GM11168 (cell line): ENCODE measurements around the gene ADRA2A.

Source experiments
- in situ Hi-C: fragments of 300-500 bp; cut with MboI; formaldehyde crosslinking; loops from one replicate; pipeline ENCODE4 v1.12.0; 2022; ENCODE audit warnings: low sequenced_read_pairs; ENCODE audit not compliant: unreplicated experiment

Gene ADRA2A

GRCh38 chr10:111107846-111108245, 31.0 kb downstream of the ADRA2A start:
- in situ Hi-C loops: no loop called here

GRCh38 chr10:111108441-111108840, 31.6 kb downstream of the ADRA2A start:
- in situ Hi-C loops: no loop called here

- in situ Hi-C loops: no loop called here
Observed at GRCh38 chr10:111109501-111110242, 32.8 kb downstream of the ADRA2A start.

GRCh38 chr10:111110771-111111170, 33.9 kb downstream of the ADRA2A start:
- in situ Hi-C loops: no loop called here

- in situ Hi-C loops: no loop called here
Observed at GRCh38 chr10:111112333-111112732, 35.5 kb downstream of the ADRA2A start.

- in situ Hi-C loops: no loop called here
Observed at GRCh38 chr10:111113238-111113960, 36.6 kb downstream of the ADRA2A start.

GRCh38 chr10:111113961-111114757, 37.3 kb downstream of the ADRA2A start:
- in situ Hi-C loops: no loop called here

- in situ Hi-C loops: no loop called here
Observed at GRCh38 chr10:111114758-111115500, 38.1 kb downstream of the ADRA2A start.

GRCh38 chr10:111116211-111116610, 39.4 kb downstream of the ADRA2A start:
- in situ Hi-C loops: no loop called here

- in situ Hi-C loops: no loop called here
Observed at GRCh38 chr10:111116762-111117445, 40.1 kb downstream of the ADRA2A start.

- in situ Hi-C loops: no loop called here
Observed at GRCh38 chr10:111117528-111118277, 40.9 kb downstream of the ADRA2A start.

- in situ Hi-C loops: no loop called here
Observed at GRCh38 chr10:111118758-111119157, 41.9 kb downstream of the ADRA2A start.

- in situ Hi-C loops: no loop called here
Observed at GRCh38 chr10:111119637-111120036, 42.8 kb downstream of the ADRA2A start.

GRCh38 chr10:111122127-111122526, 45.3 kb downstream of the ADRA2A start:
- in situ Hi-C loops: no loop called here

- in situ Hi-C loops: no loop called here
Observed at GRCh38 chr10:111123883-111124282, 47.1 kb downstream of the ADRA2A start.

GRCh38 chr10:111125102-111125501, 48.3 kb downstream of the ADRA2A start:
- in situ Hi-C loops: no loop called here

GRCh38 chr10:111126077-111126476, 49.2 kb downstream of the ADRA2A start:
- in situ Hi-C loops: no loop called here

- in situ Hi-C loops: no loop called here
Observed at GRCh38 chr10:111127081-111127848, 50.4 kb downstream of the ADRA2A start.
